Transverse colon (tissue), 4 donors: ENCODE results near the gene ACSS3. TPM values are rescaled to one million over a fixed set of nuclear protein-coding genes. Genes with fewer than 3 reads are reported as not detected.

ENCODE experiments used
- DNase-seq: peaks from one replicate; pipeline ENCODE4 v3.0.0-alpha.2; 2019
- H3K27ac ChIP-seq, 4 donors: fragments of 200-600 bp; sonication (generic); 2 replicates each; pipeline ENCODE4 v1.5.1; 2016 to 2018; ENCODE audit warnings: inconsistent platforms in 4 of 4
- H3K27me3 ChIP-seq: fragments of 200-600 bp; sonication (generic); 2 replicates; pipeline ENCODE4 v1.5.1; 2017; ENCODE audit warnings: inconsistent platforms
- H3K36me3 ChIP-seq, 4 donors: fragments of 200-600 bp; sonication (generic); 2 replicates each; pipeline ENCODE4 v1.5.1; 2017 to 2019; ENCODE audit warnings: inconsistent platforms in 4 of 4
- H3K4me1 ChIP-seq, 4 donors: fragments of 200-600 bp; sonication (generic); 2 replicates each; pipeline ENCODE4 v1.5.1; 2017 to 2020; ENCODE audit warnings: inconsistent platforms in 4 of 4
- H3K4me3 ChIP-seq, 4 donors: fragments of 200-600 bp; sonication (generic); 1 replicate in 1 of 4; 2 replicates in 3 of 4; pipeline versions ENCODE4 v1.5.1 to v1.6.1; 2017 to 2019; ENCODE audit warnings: inconsistent platforms in 4 of 4
- H3K9me3 ChIP-seq, 2 donors: fragments of 200-600 bp; sonication (generic); 2 replicates each; pipeline ENCODE4 v1.5.1; 2017 to 2019; ENCODE audit warnings: inconsistent platforms in 2 of 2
- CTCF ChIP-seq, 5 experiments: fragments of 200-600 bp in 3 of 5; fragments of 450-650 bp in 2 of 5; sonication (generic) in 3 of 5; IDR thresholded peaks; 1 replicate in 2 of 5; 2 replicates in 3 of 5; pipeline ENCODE4 v1.5.1; 2016 to 2017; ENCODE audit warnings: antibody characterized with exemption in 5 of 5, inconsistent platforms in 3 of 5, mild to moderate bottlenecking in 2 of 5, moderate library complexity in 1 of 5
- EP300 ChIP-seq: sonication (generic); formaldehyde crosslinking; IDR thresholded peaks from one replicate; pipeline ENCODE4 v1.6.1; 2017; ENCODE audit warnings: antibody characterized with exemption, low read depth
- POLR2A ChIP-seq: fragments of 450-650 bp; IDR thresholded peaks from one replicate; pipeline ENCODE4 v1.6.1; 2016; ENCODE audit warnings: antibody characterized with exemption, mild to moderate bottlenecking, moderate library complexity
- POLR2AphosphoS5 ChIP-seq, 3 donors: sonication (generic); formaldehyde crosslinking; IDR thresholded peaks; one replicate each; pipeline ENCODE4 v1.6.1; 2016; ENCODE audit warnings: antibody characterized with exemption in 3 of 3
- WGBS, 2 donors: methylation state at CpG; one replicate each; pipeline ENCODE4 v1.1.5; 2018; ENCODE audit warnings: low coverage in 1 of 2; 5-methylcytosine and 5-hydroxymethylcytosine counted together
- in situ Hi-C, 4 donors: fragments of 200-750 bp; cut with MboI; loops; one replicate each; pipeline versions ENCODE4 v1.15.0 to v1.15.1; 2017; ENCODE audit warnings: low sequenced_read_pairs in 3 of 4, low pct_ligation_motif_present in 1 of 4, low pct_unique_long_range_greater_than_20kb in 1 of 4
- intact Hi-C: fragments of 100-400 bp; cut with DNase I; formaldehyde crosslinking; loops from one replicate; pipeline ENCODE4 v1.15.1; 2023; ENCODE audit warnings: low total_unique reads
- total RNA-seq, 4 donors: library from RNA; depleted of rRNA; stranded (reverse); fragments of >200 nt; gene quantifications; one replicate each; pipeline ENCODE4 v1.1.0, GENCODE V29; 2016

Gene ACSS3
- total RNA-seq, 4 donors from 2014 or later = 4.1 to 10.3 (median 8.0) TPM

GRCh38 chr12:81166790-81167189 is 88.9 kb downstream of the ACSS3 start:
- WGBS, 2 donors = 75 to 79% methylated on average over 2 of the region's 2 CpGs
- DNase-seq = no peak
- no peaks in the 10 kb centered on the region for H3K9me3 ChIP-seq
- intact Hi-C loops = no loop called here
- no peaks in the 10 kb centered on the region for H3K27me3 ChIP-seq
- no peaks in the 10 kb centered on the region for H3K36me3 ChIP-seq
- TF ChIP-seq POLR2AphosphoS5 (IDR thresholded peaks at IDR 0.05) = no peak
- no peak for TF ChIP-seq CTCF (IDR thresholded peaks at IDR 0.05)
- TF ChIP-seq EP300 = no peak
- TF ChIP-seq POLR2A = no peak
- no peak overlapping the region for H3K27ac ChIP-seq
- no peak overlapping the region for H3K4me3 ChIP-seq
- no peaks in the 10 kb centered on the region for H3K4me1 ChIP-seq
- in situ Hi-C loops = no loop called here

GRCh38 chr12:81167694-81168093 is 89.8 kb downstream of the ACSS3 start:
- Histone ChIP-seq H3K27ac (no peak overlapping the region), H3K9me3 (no peaks in the 10 kb centered on the region), H3K4me3 (no peak overlapping the region), H3K36me3 (no peaks in the 10 kb centered on the region), H3K4me1 (no peaks in the 10 kb centered on the region), H3K27me3 (no peaks in the 10 kb centered on the region)
- DNase-seq = no peak
- in situ Hi-C loops (no loop called here), intact Hi-C loops (no loop called here)
- TF ChIP-seq POLR2A (no peak), POLR2AphosphoS5 (IDR thresholded peaks at IDR 0.05) (no peak), EP300 (no peak), CTCF (IDR thresholded peaks at IDR 0.05) (no peak)
- WGBS, 2 donors = 68 to 100% methylated on average over 1 of the region's 1 CpG

GRCh38 chr12:81168445-81168844 is 90.6 kb downstream of the ACSS3 start:
- Histone ChIP-seq H3K27ac (no peak overlapping the region), H3K4me1 (no peaks in the 10 kb centered on the region), H3K9me3 (no peaks in the 10 kb centered on the region), H3K27me3 (no peaks in the 10 kb centered on the region), H3K4me3 (no peak overlapping the region), H3K36me3 (no peaks in the 10 kb centered on the region)
- no peak for TF ChIP-seq EP300
- TF ChIP-seq POLR2A = no peak
- no peak for TF ChIP-seq POLR2AphosphoS5 (IDR thresholded peaks at IDR 0.05)
- no peak for TF ChIP-seq CTCF (IDR thresholded peaks at IDR 0.05)
- DNase-seq = no peak
- intact Hi-C loops = no loop called here
- in situ Hi-C loops = no loop called here
- WGBS, 2 donors = 79 to 83% methylated on average over 3 of the region's 3 CpGs

GRCh38 chr12:81170072-81170471 is 92.2 kb downstream of the ACSS3 start:
- H3K4me1 ChIP-seq = no peaks in the 10 kb centered on the region
- no peak for DNase-seq
- TF ChIP-seq EP300 = no peak
- no peak for TF ChIP-seq POLR2A
- TF ChIP-seq CTCF (IDR thresholded peaks at IDR 0.05) = no peak
- TF ChIP-seq POLR2AphosphoS5 (IDR thresholded peaks at IDR 0.05) = no peak
- H3K9me3 ChIP-seq = no peaks in the 10 kb centered on the region
- intact Hi-C loops (no loop called here), in situ Hi-C loops (no loop called here)
- H3K4me3 ChIP-seq = no peak overlapping the region
- H3K27ac ChIP-seq = no peak overlapping the region
- H3K36me3 ChIP-seq = no peaks in the 10 kb centered on the region
- no peaks in the 10 kb centered on the region for H3K27me3 ChIP-seq
